Activated T-cell treated with anti-CD3 and anti-CD28 coated beads, Interleukin-2, amount 50 U/mL, for 24 hours (primary cell): ENCODE data around the gene CSF2.

Source experiments
- DNase-seq: peaks from one replicate; pipeline ENCODE4 v3.0.0-alpha.2; 2020
- H3K27ac Mint-ChIP-seq: 2 replicates; pipeline ENCODE4 v1.8.0; 2020; ENCODE audit warnings: mild to moderate bottlenecking, mixed read lengths
- H3K27me3 Mint-ChIP-seq: 2 replicates; pipeline ENCODE4 v1.8.0; 2020; ENCODE audit warnings: mixed read lengths
- H3K36me3 Mint-ChIP-seq: 2 replicates; pipeline ENCODE4 v1.8.0; 2020; ENCODE audit warnings: low read depth, mixed read lengths
- H3K4me1 Mint-ChIP-seq: 2 replicates; pipeline ENCODE4 v1.8.0; 2020; ENCODE audit warnings: low read depth, mixed read lengths
- H3K4me3 Mint-ChIP-seq: 2 replicates; pipeline ENCODE4 v1.8.0; 2020; ENCODE audit warnings: mild to moderate bottlenecking, moderate library complexity, mixed read lengths
- H3K9me3 Mint-ChIP-seq: 2 replicates; pipeline ENCODE4 v1.8.0; 2020; ENCODE audit warnings: mixed read lengths

The CSF2 gene

GRCh38 chr5:132059696-132060500 lies 13.7 kb upstream of the CSF2 start:
- peaks cover 76% of the 10 kb centered on the region for H3K4me1 Mint-ChIP-seq
- no peaks in the 10 kb centered on the region for H3K36me3 Mint-ChIP-seq
- peak overlapping the region; percentile 45 for H3K27ac Mint-ChIP-seq
- H3K9me3 Mint-ChIP-seq = no peaks in the 10 kb centered on the region
- no peak overlapping the region for H3K4me3 Mint-ChIP-seq
- peak; percentile 29 for DNase-seq
- no peaks in the 10 kb centered on the region for H3K27me3 Mint-ChIP-seq

GRCh38 chr5:132060501-132061161 lies 13.0 kb upstream of the CSF2 start, which contains the start of gene IL3:
Gene IL3 (plus strand): TSS chr5:132060655. CDS start chr5:132060707, 52 bp downstream.
- peak within 1 kb of the TSS; percentile 38 for H3K4me3 Mint-ChIP-seq
- peak; percentile 32 for DNase-seq
- no peaks in the 10 kb centered on the region for H3K27me3 Mint-ChIP-seq
- H3K4me1 Mint-ChIP-seq = peaks cover 76% of the 10 kb centered on the region
- H3K27ac Mint-ChIP-seq = peak within 1 kb of the TSS; percentile 45
- no peaks in the 10 kb centered on the region for H3K36me3 Mint-ChIP-seq
- H3K9me3 Mint-ChIP-seq = no peaks in the 10 kb centered on the region

- DNase-seq = peak; percentile 92
- no peaks in the 10 kb centered on the region for H3K36me3 Mint-ChIP-seq
- no peaks in the 10 kb centered on the region for H3K27me3 Mint-ChIP-seq
- no peak overlapping the region for H3K4me3 Mint-ChIP-seq
- no peaks in the 10 kb centered on the region for H3K9me3 Mint-ChIP-seq
- peaks cover 59% of the 10 kb centered on the region for H3K4me1 Mint-ChIP-seq
- H3K27ac Mint-ChIP-seq = no peak overlapping the region
Measured at GRCh38 chr5:132063090-132063911, 10.3 kb upstream of the CSF2 start.

- Mint-ChIP-seq H3K36me3 (no peaks in the 10 kb centered on the region), H3K9me3 (no peaks in the 10 kb centered on the region), H3K4me3 (no peak overlapping the region), H3K27ac (no peak overlapping the region), H3K4me1 (peaks cover 56% of the 10 kb centered on the region), H3K27me3 (no peaks in the 10 kb centered on the region)
- DNase-seq = peak; percentile 42
Measured at GRCh38 chr5:132064140-132064539, 9.4 kb upstream of the CSF2 start.

- H3K27me3 Mint-ChIP-seq = no peaks in the 10 kb centered on the region
- no peaks in the 10 kb centered on the region for H3K36me3 Mint-ChIP-seq
- peak; percentile 88 for DNase-seq
- H3K4me3 Mint-ChIP-seq = no peak overlapping the region
- H3K4me1 Mint-ChIP-seq = peaks cover 49% of the 10 kb centered on the region
- H3K9me3 Mint-ChIP-seq = no peaks in the 10 kb centered on the region
- peak overlapping the region; percentile 63 for H3K27ac Mint-ChIP-seq
Measured at GRCh38 chr5:132064738-132065331, 8.8 kb upstream of the CSF2 start.

- DNase-seq = peak; percentile 71
- H3K36me3 Mint-ChIP-seq = no peaks in the 10 kb centered on the region
- no peaks in the 10 kb centered on the region for H3K9me3 Mint-ChIP-seq
- H3K4me1 Mint-ChIP-seq = peaks cover 50% of the 10 kb centered on the region
- H3K27ac Mint-ChIP-seq = peak overlapping the region; percentile 37
- no peak overlapping the region for H3K4me3 Mint-ChIP-seq
- H3K27me3 Mint-ChIP-seq = no peaks in the 10 kb centered on the region
Measured at GRCh38 chr5:132065351-132065937, 8.1 kb upstream of the CSF2 start.

GRCh38 chr5:132065951-132066701 lies 7.5 kb upstream of the CSF2 start:
- H3K4me1 Mint-ChIP-seq = peaks cover 50% of the 10 kb centered on the region
- H3K27me3 Mint-ChIP-seq = no peaks in the 10 kb centered on the region
- peak; percentile 35 for DNase-seq
- no peak overlapping the region for H3K4me3 Mint-ChIP-seq
- no peaks in the 10 kb centered on the region for H3K36me3 Mint-ChIP-seq
- H3K9me3 Mint-ChIP-seq = no peaks in the 10 kb centered on the region
- no peak overlapping the region for H3K27ac Mint-ChIP-seq

GRCh38 chr5:132066871-132067270 lies 6.7 kb upstream of the CSF2 start:
- H3K27ac Mint-ChIP-seq = no peak overlapping the region
- H3K4me1 Mint-ChIP-seq = peaks cover 53% of the 10 kb centered on the region
- H3K36me3 Mint-ChIP-seq = no peaks in the 10 kb centered on the region
- H3K9me3 Mint-ChIP-seq = no peaks in the 10 kb centered on the region
- H3K4me3 Mint-ChIP-seq = no peak overlapping the region
- H3K27me3 Mint-ChIP-seq = no peaks in the 10 kb centered on the region
- DNase-seq = no peak

GRCh38 chr5:132067451-132067850 lies 6.1 kb upstream of the CSF2 start:
- Mint-ChIP-seq H3K9me3 (no peaks in the 10 kb centered on the region), H3K4me3 (no peak overlapping the region), H3K27me3 (no peaks in the 10 kb centered on the region), H3K4me1 (peaks cover 56% of the 10 kb centered on the region), H3K27ac (no peak overlapping the region), H3K36me3 (no peaks in the 10 kb centered on the region)
- DNase-seq = no peak

- peaks cover 60% of the 10 kb centered on the region for H3K4me1 Mint-ChIP-seq
- H3K27ac Mint-ChIP-seq = peak overlapping the region; percentile 66
- H3K4me3 Mint-ChIP-seq = no peak overlapping the region
- H3K27me3 Mint-ChIP-seq = no peaks in the 10 kb centered on the region
- H3K36me3 Mint-ChIP-seq = no peaks in the 10 kb centered on the region
- no peaks in the 10 kb centered on the region for H3K9me3 Mint-ChIP-seq
- no peak for DNase-seq
Measured at GRCh38 chr5:132067941-132068808, 5.4 kb upstream of the CSF2 start.

GRCh38 chr5:132069561-132069960 lies 4.0 kb upstream of the CSF2 start:
- no peaks in the 10 kb centered on the region for H3K9me3 Mint-ChIP-seq
- no peak overlapping the region for H3K27ac Mint-ChIP-seq
- peaks cover under 1% of the 10 kb centered on the region for H3K36me3 Mint-ChIP-seq
- H3K4me1 Mint-ChIP-seq = peaks cover 59% of the 10 kb centered on the region
- no peak for DNase-seq
- H3K27me3 Mint-ChIP-seq = no peaks in the 10 kb centered on the region
- H3K4me3 Mint-ChIP-seq = no peak overlapping the region

- Mint-ChIP-seq H3K4me3 (no peak overlapping the region), H3K4me1 (peaks cover 58% of the 10 kb centered on the region), H3K36me3 (peaks cover 5% of the 10 kb centered on the region), H3K9me3 (no peaks in the 10 kb centered on the region), H3K27me3 (no peaks in the 10 kb centered on the region), H3K27ac (peak overlapping the region; percentile 86)
- no peak for DNase-seq
Measured at GRCh38 chr5:132069994-132070393, 3.6 kb upstream of the CSF2 start.
